Gastroesophageal sphincter (tissue), 4 donors: Measurements from ENCODE around the gene GPR62. TPM values are rescaled to one million over a fixed set of nuclear protein-coding genes. Genes with fewer than 3 reads are reported as not detected.
A peak's percentile ranks its signal among the peaks of the same experiment; 100 is the strongest.

Experiments used
- ATAC-seq: fragments of 150-250 bp; one replicate; pipeline ENCODE4 v1.9.1; 2016; ENCODE audit warnings: mild to moderate bottlenecking, moderate library complexity
- H3K27ac ChIP-seq, 4 donors: fragments of 200-600 bp; sonication (generic) in 3 of 4; 1 replicate in 3 of 4; 2 replicates in 1 of 4; pipeline ENCODE4 v1.5.1; 2016 to 2019
- H3K27me3 ChIP-seq: fragments of 200-600 bp; sonication (generic); one replicate; pipeline ENCODE4 v1.5.1; 2019
- H3K36me3 ChIP-seq, 2 donors: fragments of 200-600 bp; sonication (generic); one replicate each; pipeline ENCODE4 v1.5.1; 2019; ENCODE audit warnings: control low read depth in 1 of 2
- H3K4me1 ChIP-seq, 3 donors: fragments of 200-600 bp; sonication (generic); 1 replicate in 2 of 3; 2 replicates in 1 of 3; pipeline ENCODE4 v1.5.1; 2016 to 2019; ENCODE audit warnings: control low read depth in 2 of 3
- H3K4me3 ChIP-seq, 2 donors: fragments of 200-600 bp; sonication (generic); one replicate each; pipeline ENCODE4 v1.5.1; 2019; ENCODE audit warnings: mild to moderate bottlenecking in 1 of 2, moderate library complexity in 1 of 2
- H3K9me3 ChIP-seq, 3 donors: fragments of 200-600 bp; sonication (generic); one replicate each; pipeline ENCODE4 v1.5.1; 2017 to 2019; ENCODE audit warnings: control low read depth in 2 of 3
- CTCF ChIP-seq, 4 experiments: fragments of 200-600 bp in 2 of 4; fragments of 450-650 bp in 2 of 4; sonication (generic) in 1 of 4; IDR thresholded peaks; one replicate each; pipeline ENCODE4 v1.5.1; 2017 to 2019; ENCODE audit warnings: antibody characterized with exemption in 4 of 4, mild to moderate bottlenecking in 2 of 4, moderate library complexity in 2 of 4
- EP300 ChIP-seq: sonication (generic); formaldehyde crosslinking; IDR thresholded peaks from one replicate; pipeline ENCODE4 v1.6.1; 2017; ENCODE audit warnings: antibody characterized with exemption, mild to moderate bottlenecking
- POLR2A ChIP-seq, 2 donors: fragments of 450-650 bp; IDR thresholded peaks; one replicate each; pipeline ENCODE4 v1.6.1; 2017; ENCODE audit warnings: antibody characterized with exemption in 2 of 2, mild to moderate bottlenecking in 2 of 2, moderate library complexity in 1 of 2
- POLR2AphosphoS5 ChIP-seq: sonication (generic); formaldehyde crosslinking; IDR thresholded peaks from one replicate; pipeline ENCODE4 v1.6.1; 2017; ENCODE audit warnings: antibody characterized with exemption
- WGBS, 2 donors: methylation state at CpG; one replicate each; pipeline ENCODE4 v1.1.5; 2018; ENCODE audit warnings: low coverage in 1 of 2; 5-methylcytosine and 5-hydroxymethylcytosine counted together
- total RNA-seq, 4 donors: library from RNA; depleted of rRNA; stranded (reverse); fragments of >200 nt; gene quantifications; one replicate each; pipeline ENCODE4 v1.1.0, GENCODE V29; 2016

The GPR62 gene
- total RNA-seq, 4 donors from 2014 or later: 0.31 TPM; not detected in 3

DNA sequence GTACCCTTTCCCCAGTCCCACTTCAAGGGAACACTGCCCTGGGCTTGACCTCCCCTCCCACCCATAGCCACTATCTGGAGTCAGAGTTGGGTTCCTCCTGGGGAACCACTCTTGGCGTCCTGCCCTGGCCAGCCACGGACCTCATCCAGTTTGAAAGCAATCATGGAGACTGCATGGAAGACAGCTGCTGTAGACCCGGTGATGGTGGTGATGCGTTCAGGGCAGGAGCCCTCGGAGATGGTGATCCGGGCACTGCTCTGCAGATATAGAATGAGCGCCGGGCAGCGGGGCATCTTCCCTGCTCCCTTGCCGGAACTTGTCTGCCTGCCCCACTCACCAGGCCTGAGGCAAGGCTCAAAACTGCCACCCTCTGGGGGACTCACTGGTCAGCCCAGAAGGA, 5.2 kb downstream of the GPR62 start:
- Histone ChIP-seq H3K4me1 (peaks cover 0 to 59% (median 15%) of the 10 kb centered on the region in 3 donors), H3K36me3 (peaks cover 0 to 44% of the 10 kb centered on the region in 2 donors), H3K9me3 (no peaks in the 10 kb centered on the region), H3K27ac (no peak overlapping the region), H3K27me3 (no peaks in the 10 kb centered on the region), H3K4me3 (no peak overlapping the region)
- no CpG with 5 or more reads among the region's 10 CpGs for WGBS, 2 donors
- ATAC-seq: no peak
- TF ChIP-seq POLR2A (IDR thresholded peaks at IDR 0.05) (no peak), CTCF (IDR thresholded peaks at IDR 0.05) (no peak), POLR2AphosphoS5 (no peak), EP300 (no peak)

DNA sequence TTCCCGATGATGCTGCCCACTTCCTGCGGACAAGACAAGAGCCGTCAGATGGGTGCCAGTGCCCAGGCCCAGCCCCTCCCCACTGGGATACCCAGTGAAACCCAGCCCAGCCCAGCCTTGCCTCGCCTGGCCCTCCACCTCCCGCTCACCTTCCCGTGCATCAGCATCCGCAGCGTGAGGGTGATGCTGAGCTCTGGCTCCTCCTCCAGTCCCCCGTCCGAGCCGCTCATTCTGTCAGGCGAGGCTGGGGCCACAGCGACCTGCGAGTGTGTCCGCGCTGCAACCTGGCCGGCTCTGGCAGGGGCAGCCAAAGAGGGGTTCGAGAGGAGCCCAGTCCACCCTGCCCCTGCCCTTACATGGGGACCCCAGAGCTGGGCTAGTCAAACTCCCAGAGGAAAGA, 5.8 kb downstream of the GPR62 start:
- H3K4me1 ChIP-seq: peaks cover 0 to 59% (median 18%) of the 10 kb centered on the region in 3 donors
- no CpG with 5 or more reads among the region's 18 CpGs for WGBS, 2 donors
- H3K9me3 ChIP-seq: no peaks in the 10 kb centered on the region
- no peak overlapping the region for H3K4me3 ChIP-seq
- no peak for TF ChIP-seq POLR2A (IDR thresholded peaks at IDR 0.05)
- no peak for TF ChIP-seq CTCF (IDR thresholded peaks at IDR 0.05)
- peaks cover 0 to 44% of the 10 kb centered on the region in 2 donors for H3K36me3 ChIP-seq
- no peak for ATAC-seq
- no peaks in the 10 kb centered on the region for H3K27me3 ChIP-seq
- H3K27ac ChIP-seq: no peak overlapping the region

DNA sequence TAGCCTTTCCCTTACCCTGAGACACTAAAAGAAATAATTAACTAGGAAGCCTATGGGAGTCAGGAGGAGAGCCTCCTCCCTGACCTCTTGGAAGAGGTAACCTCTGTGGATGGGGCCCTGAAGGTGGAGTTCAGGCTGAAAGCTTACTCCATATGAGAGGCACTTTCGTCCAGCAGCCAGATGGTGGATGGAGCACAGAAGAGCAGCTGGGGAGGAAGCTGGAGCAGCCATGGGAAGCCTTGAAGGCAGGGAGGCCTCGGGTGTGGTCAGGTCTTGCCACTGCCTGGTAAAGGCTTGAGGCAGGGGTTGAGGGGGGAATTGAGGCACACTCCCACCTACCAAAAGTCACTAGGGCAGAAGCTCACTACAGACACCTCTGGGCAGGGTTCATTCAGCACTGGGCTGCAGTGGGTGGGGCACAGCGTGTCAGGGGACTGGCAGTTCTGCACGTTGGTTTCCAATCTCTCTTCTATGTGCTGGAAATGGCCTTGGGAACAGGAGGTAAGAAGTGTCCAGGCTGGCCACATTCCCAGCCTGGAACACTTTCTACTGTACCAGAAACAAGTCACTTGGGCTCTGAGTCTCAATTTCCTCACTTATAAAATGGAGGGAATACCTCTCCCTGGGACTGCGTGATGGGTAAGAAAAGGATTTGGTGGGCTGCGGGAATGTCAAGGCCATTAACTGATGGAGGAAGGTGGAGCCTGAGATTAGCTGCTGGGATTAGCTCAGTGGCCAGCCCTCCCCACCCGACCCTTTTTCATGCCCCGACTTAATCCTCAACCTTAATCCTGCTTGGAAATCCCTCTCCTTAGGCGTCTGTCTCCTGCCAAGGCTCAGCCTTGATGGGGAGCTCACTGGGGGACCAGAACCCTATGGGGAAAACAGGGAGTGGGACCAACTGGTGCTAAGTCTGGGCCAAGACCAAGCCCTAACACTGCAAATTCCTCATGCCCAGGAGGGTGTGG, 6.7 kb downstream of the GPR62 start:
- WGBS, 2 donors: 70 to 100% methylated on average over 2 to 7 of the region's 9 CpGs
- no peaks in the 10 kb centered on the region for H3K27me3 ChIP-seq
- peaks cover 0 to 44% of the 10 kb centered on the region in 2 donors for H3K36me3 ChIP-seq
- H3K9me3 ChIP-seq: no peaks in the 10 kb centered on the region
- no peak for ATAC-seq
- H3K27ac ChIP-seq: peak overlapping the region in 1 of 4 donors; percentile 98
- H3K4me1 ChIP-seq: peaks cover 0 to 59% (median 21%) of the 10 kb centered on the region in 3 donors
- no peak overlapping the region for H3K4me3 ChIP-seq
- TF ChIP-seq EP300 (no peak), POLR2A (IDR thresholded peaks at IDR 0.05) (no peak), POLR2AphosphoS5 (no peak), CTCF (IDR thresholded peaks at IDR 0.05) (no peak)

GRCh38 chr3:51962854-51963530, 7.8 kb downstream of the GPR62 start:
- Histone ChIP-seq H3K9me3 (no peaks in the 10 kb centered on the region), H3K4me1 (peaks cover 0 to 60% (median 22%) of the 10 kb centered on the region in 3 donors), H3K4me3 (no peak overlapping the region), H3K27me3 (no peaks in the 10 kb centered on the region), H3K36me3 (peaks cover 0 to 36% of the 10 kb centered on the region in 2 donors), H3K27ac (peak overlapping the region in 2 of 4 donors; percentile 9 to 98)
- 80% methylated on average over 1 of the region's 6 CpGs for WGBS, 2 donors
- TF ChIP-seq POLR2AphosphoS5: no peak
- no peak for TF ChIP-seq POLR2A (IDR thresholded peaks at IDR 0.05)
- no peak for TF ChIP-seq CTCF (IDR thresholded peaks at IDR 0.05)
- no peak for TF ChIP-seq EP300
- ATAC-seq: no peak
